Osteoblast (primary cell): ENCODE measurements around the gene TOP1. TPM values are rescaled to one million over a fixed set of nuclear protein-coding genes. Genes with fewer than 3 reads are reported as not detected.

ENCODE experiments used
- DNase-seq: peaks from one replicate; pipeline ENCODE4 v3.0.0; 2011; ENCODE audit warnings: low spot score, mixed read lengths; ENCODE audit not compliant: insufficient read length; ENCODE audit errors: missing footprints
- H2AFZ ChIP-seq: 2 replicates; pipeline ENCODE4 v1.6.0; 2011; ENCODE audit warnings: mild to moderate bottlenecking, low read length
- H3K27ac ChIP-seq: 2 replicates; pipeline ENCODE4 v1.5.1; 2011; ENCODE audit warnings: mild to moderate bottlenecking, low read depth, low read length, moderate library complexity
- H3K27me3 ChIP-seq: 2 replicates; pipeline ENCODE4 v1.6.0; 2012; ENCODE audit warnings: mild to moderate bottlenecking, control low read depth, inconsistent platforms, low read length, moderate library complexity; ENCODE audit not compliant: insufficient read depth
- H3K36me3 ChIP-seq: 2 replicates; pipeline ENCODE4 v1.5.1; 2011; ENCODE audit warnings: mild to moderate bottlenecking, low read length, control low read depth, moderate library complexity; ENCODE audit not compliant: insufficient read depth
- H3K4me1 ChIP-seq: 2 replicates; pipeline ENCODE4 v1.5.1; 2011; ENCODE audit warnings: mild to moderate bottlenecking, low read length, control low read depth, moderate library complexity; ENCODE audit not compliant: insufficient read depth
- H3K4me2 ChIP-seq: 2 replicates; pipeline ENCODE4 v1.6.0; 2011; ENCODE audit warnings: mild to moderate bottlenecking, low read length; ENCODE audit not compliant: insufficient read depth
- H3K4me3 ChIP-seq: fragments of 200-600 bp; sonication (generic); 3 replicates; pipeline ENCODE4 v1.5.1; 2012; ENCODE audit warnings: mild to moderate bottlenecking, low read length, inconsistent platforms; ENCODE audit not compliant: insufficient read depth
- H3K79me2 ChIP-seq: 2 replicates; pipeline ENCODE4 v1.6.0; 2012; ENCODE audit warnings: mild to moderate bottlenecking, low read length, control low read depth, inconsistent platforms; ENCODE audit not compliant: insufficient read depth
- H3K9me3 ChIP-seq: 2 replicates; pipeline ENCODE4 v1.5.1; 2011; ENCODE audit warnings: low read depth, low read length, control low read depth
- H4K20me1 ChIP-seq: 2 replicates; pipeline ENCODE4 v1.6.0; 2012; ENCODE audit warnings: mild to moderate bottlenecking, low read length, control low read depth; ENCODE audit not compliant: insufficient read depth
- small RNA-seq: library from RNA; depleted of rRNA; stranded (forward); fragments of <200 nt; gene quantifications from one replicate; pipeline ENCODE3, GENCODE V24; 2012
- total RNA-seq: library from RNA; depleted of rRNA; stranded (reverse); fragments of >200 nt; gene quantifications from 2 replicates; pipeline ENCODE4 v1.2.3, GENCODE V29; 2012
- TF ChIP-seq, protein P1 (sequence below): IDR thresholded peaks from 2 replicates; pipeline ENCODE4 v1.5.1; 2011; ENCODE audit warnings: mild to moderate bottlenecking, low read depth, low read length, moderate library complexity; ENCODE audit errors: extremely low read depth

The TOP1 gene
- total RNA-seq, 1 donor = 10.5 TPM

DNA sequence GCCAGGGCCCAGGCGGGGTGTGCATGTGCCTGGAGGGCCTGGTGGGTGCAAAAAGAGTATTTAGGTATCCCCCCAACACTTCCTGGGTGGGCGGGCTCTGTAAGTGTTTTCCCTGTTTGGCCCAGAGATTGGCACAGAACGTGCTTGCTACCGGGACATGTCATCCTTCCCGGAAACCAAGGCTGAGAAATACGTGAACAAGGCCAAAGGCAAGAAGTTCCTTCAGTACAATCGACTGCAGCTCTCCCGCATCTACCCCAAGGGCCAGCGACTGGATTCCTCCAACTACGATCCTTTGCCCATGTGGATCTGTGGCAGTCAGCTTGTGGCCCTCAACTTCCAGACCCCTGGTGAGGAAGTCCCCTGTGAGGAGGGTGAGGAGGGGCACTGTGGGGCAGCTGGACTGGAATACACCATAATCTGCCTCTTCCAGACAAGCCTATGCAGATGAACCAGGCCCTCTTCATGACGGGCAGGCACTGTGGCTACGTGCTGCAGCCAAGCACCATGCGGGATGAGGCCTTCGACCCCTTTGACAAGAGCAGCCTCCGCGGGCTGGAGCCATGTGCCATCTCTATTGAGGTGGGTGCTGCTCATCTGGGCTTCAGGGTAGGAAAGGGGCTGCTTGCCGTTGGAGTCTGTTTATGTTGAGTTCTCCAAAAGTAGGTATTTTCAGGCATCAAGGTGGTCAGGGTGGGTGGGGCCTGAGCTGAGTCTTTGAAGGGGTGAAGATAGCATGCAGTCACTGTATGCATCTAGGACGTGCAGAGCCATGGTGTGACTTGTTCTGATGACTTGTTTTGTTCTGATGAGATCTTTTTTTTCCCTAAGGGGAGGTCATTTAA, 143.9 kb downstream of the TOP1 start:
- Histone ChIP-seq H3K27me3 (no peaks in the 10 kb centered on the region), H3K9me3 (no peaks in the 10 kb centered on the region), H3K79me2 (peaks cover 8% of the 10 kb centered on the region), H4K20me1 (peaks cover 9% of the 10 kb centered on the region), H2AFZ (no peak overlapping the region), H3K4me3 (no peak overlapping the region), H3K4me2 (no peak overlapping the region), H3K4me1 (peaks cover 10% of the 10 kb centered on the region), H3K27ac (no peak overlapping the region), H3K36me3 (peaks cover 67% of the 10 kb centered on the region)
- DNase-seq = peak; percentile 75
- TF ChIP-seq, protein P1, sequence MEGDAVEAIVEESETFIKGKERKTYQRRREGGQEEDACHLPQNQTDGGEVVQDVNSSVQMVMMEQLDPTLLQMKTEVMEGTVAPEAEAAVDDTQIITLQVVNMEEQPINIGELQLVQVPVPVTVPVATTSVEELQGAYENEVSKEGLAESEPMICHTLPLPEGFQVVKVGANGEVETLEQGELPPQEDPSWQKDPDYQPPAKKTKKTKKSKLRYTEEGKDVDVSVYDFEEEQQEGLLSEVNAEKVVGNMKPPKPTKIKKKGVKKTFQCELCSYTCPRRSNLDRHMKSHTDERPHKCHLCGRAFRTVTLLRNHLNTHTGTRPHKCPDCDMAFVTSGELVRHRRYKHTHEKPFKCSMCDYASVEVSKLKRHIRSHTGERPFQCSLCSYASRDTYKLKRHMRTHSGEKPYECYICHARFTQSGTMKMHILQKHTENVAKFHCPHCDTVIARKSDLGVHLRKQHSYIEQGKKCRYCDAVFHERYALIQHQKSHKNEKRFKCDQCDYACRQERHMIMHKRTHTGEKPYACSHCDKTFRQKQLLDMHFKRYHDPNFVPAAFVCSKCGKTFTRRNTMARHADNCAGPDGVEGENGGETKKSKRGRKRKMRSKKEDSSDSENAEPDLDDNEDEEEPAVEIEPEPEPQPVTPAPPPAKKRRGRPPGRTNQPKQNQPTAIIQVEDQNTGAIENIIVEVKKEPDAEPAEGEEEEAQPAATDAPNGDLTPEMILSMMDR = no peak

DNA sequence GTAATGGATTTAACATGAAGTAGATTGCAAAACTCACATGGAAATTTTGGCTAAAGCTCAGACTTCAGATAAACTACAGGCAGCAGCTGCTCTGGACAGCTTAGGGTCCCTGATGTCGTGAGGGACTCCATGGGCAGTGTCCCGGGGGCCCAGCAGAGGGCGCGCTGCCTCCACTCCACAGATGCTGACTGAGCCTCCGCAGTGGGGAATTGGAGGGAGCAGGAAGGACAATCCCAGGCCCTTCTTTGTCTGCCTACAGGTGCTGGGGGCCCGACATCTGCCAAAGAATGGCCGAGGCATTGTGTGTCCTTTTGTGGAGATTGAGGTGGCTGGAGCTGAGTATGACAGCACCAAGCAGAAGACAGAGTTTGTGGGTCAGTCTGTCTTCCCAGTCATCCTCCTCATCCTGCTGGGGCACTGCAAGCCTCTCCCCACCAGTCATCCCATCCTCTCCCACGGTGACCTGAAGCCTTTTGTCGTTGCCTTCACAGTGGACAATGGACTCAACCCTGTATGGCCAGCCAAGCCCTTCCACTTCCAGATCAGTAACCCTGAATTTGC, 144.6 kb downstream of the TOP1 start:
- TF ChIP-seq, protein P1 = peak; percentile 97
- H3K79me2 ChIP-seq = peaks cover 8% of the 10 kb centered on the region
- no peak overlapping the region for H2AFZ ChIP-seq
- no peak overlapping the region for H3K4me2 ChIP-seq
- H4K20me1 ChIP-seq = peaks cover 9% of the 10 kb centered on the region
- H3K4me1 ChIP-seq = peaks cover 17% of the 10 kb centered on the region
- DNase-seq = peak; percentile 97
- H3K9me3 ChIP-seq = no peaks in the 10 kb centered on the region
- no peaks in the 10 kb centered on the region for H3K27me3 ChIP-seq
- no peak overlapping the region for H3K27ac ChIP-seq
- no peak overlapping the region for H3K4me3 ChIP-seq
- peaks cover 65% of the 10 kb centered on the region for H3K36me3 ChIP-seq

DNA sequence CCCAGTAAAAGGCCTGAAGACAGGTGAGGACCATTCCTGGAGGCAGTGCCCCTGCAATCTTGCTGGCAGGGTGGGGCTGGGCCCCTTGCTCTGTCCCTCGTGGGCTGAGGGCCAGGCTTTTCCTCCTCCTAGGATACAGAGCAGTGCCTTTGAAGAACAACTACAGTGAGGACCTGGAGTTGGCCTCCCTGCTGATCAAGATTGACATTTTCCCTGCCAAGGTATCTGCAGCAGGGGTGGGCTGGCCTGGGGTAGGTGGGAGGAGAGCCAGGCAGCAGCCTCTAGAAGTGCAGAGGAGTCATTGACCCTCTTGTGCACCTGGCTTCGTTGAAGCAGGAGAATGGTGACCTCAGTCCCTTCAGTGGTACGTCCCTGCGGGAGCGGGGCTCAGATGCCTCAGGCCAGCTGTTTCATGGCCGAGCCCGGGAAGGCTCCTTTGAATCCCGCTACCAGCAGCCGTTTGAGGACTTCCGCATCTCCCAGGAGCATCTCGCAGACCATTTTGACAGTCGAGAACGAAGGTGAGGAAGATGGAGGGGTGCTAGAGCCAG, 145.2 kb downstream of the TOP1 start:
- peaks cover 60% of the 10 kb centered on the region for H3K36me3 ChIP-seq
- no peak for DNase-seq

More for the DNA sequence above, 145.2 kb downstream of the TOP1 start:
- H2AFZ ChIP-seq = no peak overlapping the region
- H3K4me3 ChIP-seq = no peak overlapping the region
- peaks cover 4% of the 10 kb centered on the region for H4K20me1 ChIP-seq
- H3K4me2 ChIP-seq = no peak overlapping the region
- H3K79me2 ChIP-seq = peaks cover 11% of the 10 kb centered on the region
- peaks cover 23% of the 10 kb centered on the region for H3K4me1 ChIP-seq
- no peaks in the 10 kb centered on the region for H3K27me3 ChIP-seq
- no peaks in the 10 kb centered on the region for H3K9me3 ChIP-seq
- H3K27ac ChIP-seq = no peak overlapping the region
- TF ChIP-seq, protein P1 = no peak

Small RNAs within 50 kb of the gene (small RNA-seq; reads per million reads assigned to genes)
- gene MIR6871 (not detected), gene RNU2-52P (5.5 reads per million, percentile 88 among the genes with 10 or more reads in this experiment)

Other genes with a start within 250 kb of the TOP1 start
- gene PLCG1, start 108.7 kb downstream of the TOP1 start, total RNA-seq = 72.4 and 73.7 TPM in 2 replicates